SH-SY5Y (cell line): ENCODE measurements around the gene FATE1.

Source experiments
- GATA2 ChIP-seq: IDR thresholded peaks from 2 replicates; pipeline ENCODE4 v1.6.1; 2011; ENCODE audit warnings: mild to moderate bottlenecking, low read depth, low read length
- GATA3 ChIP-seq: IDR thresholded peaks from 2 replicates; pipeline ENCODE4 v1.6.1; 2011; ENCODE audit warnings: low read depth, mild to moderate bottlenecking, low read length, moderate library complexity

Gene FATE1, protein sequence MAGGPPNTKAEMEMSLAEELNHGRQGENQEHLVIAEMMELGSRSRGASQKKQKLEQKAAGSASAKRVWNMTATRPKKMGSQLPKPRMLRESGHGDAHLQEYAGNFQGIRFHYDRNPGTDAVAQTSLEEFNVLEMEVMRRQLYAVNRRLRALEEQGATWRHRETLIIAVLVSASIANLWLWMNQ

DNA sequence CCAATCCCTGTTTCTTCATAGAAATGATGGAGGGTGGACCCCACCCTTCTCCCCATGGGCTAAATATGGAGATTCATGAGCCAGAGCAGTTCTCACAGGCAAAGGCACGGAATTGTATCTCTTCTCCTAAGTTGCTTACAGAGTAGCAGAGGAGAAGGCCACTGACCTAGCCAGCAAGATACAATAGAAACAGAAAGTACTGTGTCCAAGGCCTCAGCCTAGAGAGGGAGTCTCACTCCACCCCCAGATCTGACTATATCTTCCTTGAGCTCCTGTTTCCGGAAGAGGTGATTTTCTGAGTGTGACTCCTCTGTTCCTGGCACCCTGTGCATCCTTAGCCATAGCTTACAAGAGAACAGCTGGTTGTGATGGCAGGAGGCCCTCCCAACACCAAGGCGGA lies at the start of gene FATE1:
FATE1 (plus strand) TSS at position 284 of the 400 bp plus-strand sequence; CDS start at position 369, 85 bp downstream.
- TF ChIP-seq GATA2 = no peak
- no peak for TF ChIP-seq GATA3

DNA sequence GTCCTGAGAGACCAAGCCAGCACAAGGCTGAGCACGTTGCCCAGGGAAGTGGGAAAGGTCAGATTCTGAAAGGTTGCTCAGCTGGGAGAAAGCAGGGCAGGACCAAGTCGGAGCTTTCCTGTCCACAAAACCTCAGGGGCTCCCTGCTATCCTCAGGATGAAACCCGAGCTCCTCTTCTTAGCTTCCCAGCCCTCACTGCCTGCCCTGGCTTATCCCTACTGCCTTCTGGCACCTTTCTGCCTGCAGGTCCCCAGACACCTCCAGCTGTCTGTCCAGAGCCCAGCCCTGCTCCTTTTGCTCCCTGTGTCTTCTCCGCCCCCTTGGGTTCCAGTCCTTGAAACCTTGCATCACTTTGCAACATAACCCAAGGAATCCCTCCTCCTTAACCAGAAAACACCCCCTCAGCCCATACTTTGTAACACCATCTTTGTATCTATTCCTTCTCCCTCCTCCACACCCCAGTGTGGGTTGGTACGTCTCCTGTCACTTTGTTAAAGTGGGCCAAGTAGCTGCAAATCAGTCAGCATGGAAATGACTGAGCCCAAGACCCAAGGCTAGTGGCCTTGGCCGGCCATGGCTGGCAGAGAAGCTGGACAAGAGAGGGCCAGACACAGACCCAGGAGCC lies 40.6 kb upstream of the FATE1 start:
- TF ChIP-seq GATA3 (no peak), GATA2 (no peak)

DNA sequence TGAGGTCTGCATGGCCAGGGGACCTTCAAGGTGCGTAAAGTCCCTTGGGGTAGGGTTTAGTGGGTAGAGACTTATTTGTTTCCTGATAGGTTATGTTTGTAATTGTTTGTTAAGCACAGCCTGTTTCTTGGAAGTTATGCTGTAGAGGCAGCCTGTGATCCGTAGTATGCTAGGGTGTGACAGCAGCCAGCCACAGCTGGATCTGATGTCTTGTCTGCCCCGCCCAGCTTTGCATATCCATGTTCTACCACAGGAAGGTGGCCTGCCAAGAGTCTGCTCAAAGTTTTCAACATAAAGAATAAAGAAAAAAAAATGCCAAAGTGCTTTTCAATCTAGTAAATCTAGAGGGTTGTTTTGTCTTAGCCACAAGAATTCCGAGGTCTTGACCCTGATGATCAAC lies 39.6 kb upstream of the FATE1 start:
- TF ChIP-seq GATA2 (no peak), GATA3 (no peak)

DNA sequence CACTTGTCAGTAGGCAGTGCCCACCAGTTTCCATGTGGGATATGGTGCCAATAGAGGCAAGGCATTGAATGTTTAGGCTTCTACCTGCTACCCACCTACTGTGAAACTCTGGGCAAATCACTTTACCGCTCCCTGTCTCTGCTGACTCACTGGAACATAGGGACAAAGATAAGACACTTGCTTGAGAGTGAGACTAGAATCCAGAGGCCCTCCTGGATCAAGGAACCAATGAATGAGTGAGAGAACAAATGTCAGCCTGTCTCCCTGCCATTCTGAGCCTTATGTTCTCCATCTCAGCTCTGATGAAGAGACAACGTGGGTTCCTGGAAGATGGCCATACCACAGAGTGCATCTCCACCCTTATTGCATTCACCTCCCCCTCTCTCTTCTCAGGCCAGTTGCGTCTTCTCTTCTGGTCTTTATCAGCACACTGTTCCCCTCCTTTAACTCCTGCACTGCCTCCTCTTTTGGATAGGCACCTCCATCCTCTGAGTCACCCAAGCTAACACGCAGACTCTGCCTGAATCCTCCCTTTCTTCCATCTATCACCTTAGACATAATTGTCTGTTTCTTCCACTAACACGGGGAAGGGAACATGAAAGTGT lies 35.9 kb upstream of the FATE1 start:
- no peak for TF ChIP-seq GATA2
- no peak for TF ChIP-seq GATA3

DNA sequence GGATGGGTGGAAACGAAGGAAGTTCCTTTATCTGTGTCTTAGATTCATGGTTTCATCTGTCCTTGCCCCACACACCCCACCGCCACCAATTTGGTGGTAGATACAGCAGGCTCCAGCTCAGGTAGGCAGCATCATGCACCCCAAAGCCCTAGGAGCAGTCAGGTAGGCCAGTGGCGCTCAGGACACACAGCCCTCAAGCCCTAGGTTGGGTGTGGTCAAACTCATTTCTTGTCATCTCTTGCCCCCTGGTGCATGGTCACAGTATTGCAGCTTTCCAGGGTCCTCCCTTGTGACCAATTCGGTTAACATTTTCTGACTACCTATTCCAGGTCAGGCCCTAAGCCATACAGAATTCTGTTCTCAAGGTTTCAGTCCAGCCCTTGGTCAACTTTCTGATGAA lies 35.0 kb upstream of the FATE1 start:
- no peak for TF ChIP-seq GATA3
- no peak for TF ChIP-seq GATA2

DNA sequence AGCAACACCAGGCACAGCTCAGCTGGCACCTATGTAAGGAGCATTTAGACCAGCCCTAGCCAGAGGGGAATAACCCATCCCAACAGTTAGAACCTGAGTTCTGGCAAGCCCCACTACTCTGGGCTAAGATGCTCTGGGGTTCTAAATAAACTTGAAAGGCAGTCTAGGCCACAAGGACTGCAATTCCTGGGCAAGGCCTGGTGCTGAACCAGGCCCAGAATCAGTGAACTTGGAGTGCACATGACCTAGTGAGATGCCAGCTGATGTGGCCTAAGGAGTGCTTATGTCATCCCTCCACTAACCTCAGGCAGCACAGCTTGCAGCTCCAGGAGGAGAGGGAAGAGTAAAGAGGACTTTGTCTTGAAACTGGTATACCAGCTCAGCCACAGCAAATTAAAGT lies 28.2 kb upstream of the FATE1 start:
- no peak for TF ChIP-seq GATA3
- no peak for TF ChIP-seq GATA2

DNA sequence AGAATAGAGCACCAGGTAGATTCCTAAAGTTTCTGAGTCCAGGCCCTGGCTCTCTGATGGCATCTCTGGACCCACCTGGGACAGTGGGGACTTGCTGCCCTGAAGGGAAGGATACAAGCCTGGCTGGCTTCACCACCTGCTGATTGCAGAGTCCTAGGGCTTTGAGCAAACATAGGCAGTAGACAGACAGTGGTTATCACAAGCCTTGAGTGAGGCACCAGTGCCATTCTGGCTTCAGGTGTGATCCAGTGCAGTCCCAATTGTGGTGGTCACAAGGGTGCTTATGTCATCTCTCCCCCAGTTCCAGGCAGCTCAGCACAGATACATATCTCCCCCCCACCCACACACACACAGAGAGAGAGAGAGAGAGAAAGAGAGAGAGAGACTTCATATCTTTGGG lies 27.1 kb upstream of the FATE1 start:
- TF ChIP-seq GATA3 (no peak), GATA2 (no peak)

DNA sequence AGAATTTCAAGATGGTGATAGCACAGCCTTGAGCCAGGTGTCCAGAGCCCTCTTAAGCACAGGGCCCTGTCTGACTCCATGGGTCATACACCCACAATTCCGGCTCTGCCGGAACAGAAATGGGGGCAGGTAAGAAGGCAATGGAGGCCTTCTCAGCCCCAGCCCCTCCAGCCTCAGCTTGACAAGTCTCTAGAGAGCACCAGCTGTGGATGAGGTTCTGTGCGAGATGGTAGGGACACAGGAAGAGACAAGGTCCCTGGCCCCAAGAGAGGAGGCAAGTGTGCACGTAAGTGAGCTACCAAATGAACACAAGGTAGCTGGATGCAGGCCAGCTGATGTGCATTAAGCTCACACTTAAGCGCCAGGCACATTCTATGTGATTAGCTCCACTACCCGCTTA lies 23.0 kb upstream of the FATE1 start:
- TF ChIP-seq GATA3 (no peak), GATA2 (no peak)

DNA sequence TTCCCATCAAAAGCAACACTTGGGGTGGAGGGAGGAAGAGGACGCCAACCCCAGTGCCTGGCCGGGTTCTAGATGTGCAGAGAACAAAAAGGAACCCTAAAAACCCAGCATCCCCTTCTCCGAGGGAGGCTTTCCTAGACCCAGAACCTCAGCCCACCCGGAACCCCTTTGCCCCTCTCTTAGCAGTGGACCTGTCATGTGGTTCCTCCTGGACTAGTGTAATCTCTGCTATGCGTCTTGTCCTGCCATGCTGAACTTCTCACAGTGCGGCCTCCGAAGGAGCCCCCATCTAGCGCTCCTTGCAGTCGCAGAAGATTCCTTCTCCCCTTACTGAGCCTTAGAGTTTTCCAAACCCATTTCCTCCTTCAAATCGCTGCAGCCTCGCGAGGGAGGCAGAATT lies 21.7 kb upstream of the FATE1 start:
- TF ChIP-seq GATA3 (no peak), GATA2 (no peak)

DNA sequence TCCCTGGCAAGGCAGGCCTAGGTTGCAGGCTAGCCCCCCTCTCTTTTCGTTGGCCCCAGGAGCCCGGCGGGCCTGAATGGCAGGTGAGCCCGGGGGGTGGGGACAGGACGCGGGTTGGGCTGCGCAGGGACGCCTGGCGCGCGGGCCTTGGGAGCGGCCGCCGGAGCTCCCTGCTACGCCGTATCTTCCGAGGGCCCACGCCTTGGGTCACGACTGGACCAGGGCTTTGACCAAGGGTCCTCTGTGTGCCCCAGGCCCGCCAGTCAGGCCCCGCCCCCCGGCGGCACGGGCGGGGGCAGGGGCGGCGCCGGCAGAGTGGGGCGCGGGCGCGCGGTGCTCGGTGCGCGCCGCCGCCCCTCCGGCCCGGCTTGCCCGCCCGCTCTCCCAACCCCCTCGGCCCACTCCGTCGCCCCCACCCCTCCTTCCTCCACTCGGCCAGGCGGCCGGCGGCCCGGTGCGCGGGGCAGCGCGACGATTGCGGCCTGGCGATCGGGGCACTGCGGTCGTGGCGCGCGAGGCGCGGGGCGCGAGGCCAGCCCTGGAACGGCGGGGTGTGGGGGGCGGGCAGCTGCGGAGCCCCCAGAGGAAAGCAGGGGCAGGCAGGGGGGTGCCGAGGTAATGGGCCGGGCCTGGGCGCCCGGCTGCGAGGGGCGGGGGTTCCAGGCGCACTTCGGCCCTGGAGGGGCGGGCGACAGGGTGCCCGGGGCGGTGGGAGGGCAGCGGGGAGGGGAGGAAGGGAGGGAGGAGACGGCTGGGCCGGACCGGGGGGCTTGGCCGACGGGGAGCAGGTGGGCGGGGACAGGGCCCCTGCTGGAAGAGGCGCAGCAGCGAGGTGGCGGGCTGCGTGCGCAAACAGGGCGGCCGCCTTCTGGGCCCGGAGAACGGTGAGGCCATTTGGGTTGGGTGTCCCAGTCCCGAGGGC lies 20.9 kb upstream of the FATE1 start, which contains the start of gene PRRG3:
PRRG3 (plus strand) TSS at position 798 of the 922 bp plus-strand sequence. CDS start 3,357 bp downstream, outside the sequence.
- no peak for TF ChIP-seq GATA3
- TF ChIP-seq GATA2 = no peak

DNA sequence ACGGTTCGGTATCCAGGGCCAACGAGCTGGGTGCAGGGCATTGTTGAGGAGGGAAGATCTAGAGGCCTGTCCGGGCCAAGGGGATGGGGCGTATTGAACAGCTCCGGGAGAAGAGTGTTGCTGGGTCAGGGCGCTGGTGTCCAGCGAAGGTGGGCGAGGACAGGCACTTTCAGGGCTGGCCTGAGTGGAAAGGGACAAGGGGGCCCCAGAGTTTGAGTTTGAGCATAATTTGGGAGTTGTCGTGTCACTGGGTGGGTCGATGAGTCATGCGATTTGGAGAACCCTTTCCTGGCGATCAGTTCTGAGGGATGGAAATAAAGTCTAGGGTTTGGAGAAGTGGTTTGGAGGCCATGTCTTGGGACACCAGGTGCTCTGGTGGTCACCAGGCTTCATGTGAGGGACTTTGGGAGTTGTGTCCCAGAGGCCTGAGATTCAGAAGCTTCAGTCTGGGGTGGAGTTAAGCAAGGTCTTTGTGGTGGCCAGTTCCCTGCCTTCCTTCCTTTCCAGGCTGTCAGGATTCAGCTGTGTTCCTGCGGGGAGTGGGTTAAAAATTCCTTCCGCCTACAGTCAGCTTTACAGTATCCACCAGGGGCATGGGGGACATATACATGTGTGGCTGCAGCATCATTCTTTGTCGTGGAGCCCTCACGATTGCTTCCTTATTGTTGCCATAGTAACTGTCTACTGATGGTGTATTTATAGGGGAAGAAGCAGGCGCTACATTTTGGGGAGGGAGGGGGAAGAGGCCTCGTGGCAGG lies 20.1 kb upstream of the FATE1 start:
- TF ChIP-seq GATA3 (no peak), GATA2 (no peak)

DNA sequence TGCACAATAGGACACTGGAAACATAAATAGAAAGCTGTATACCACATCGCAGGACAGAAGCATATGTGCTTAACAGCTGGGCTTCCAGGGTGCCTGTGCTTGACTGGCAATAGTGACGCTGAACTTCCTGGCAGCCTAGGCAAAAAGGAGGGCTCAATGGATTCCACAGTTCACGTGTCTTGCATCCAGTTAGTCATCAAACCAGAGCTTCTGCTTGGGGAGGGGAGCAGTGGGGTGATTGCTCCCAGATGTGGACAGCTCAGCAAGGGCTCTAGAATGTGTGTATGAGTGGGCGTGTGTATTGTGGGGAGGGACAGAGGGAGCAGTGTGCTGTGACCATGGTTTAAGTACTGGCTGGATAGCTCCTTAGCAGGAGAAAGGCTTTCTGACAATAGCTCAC lies 18.3 kb upstream of the FATE1 start:
- TF ChIP-seq GATA3 (no peak), GATA2 (no peak)

DNA sequence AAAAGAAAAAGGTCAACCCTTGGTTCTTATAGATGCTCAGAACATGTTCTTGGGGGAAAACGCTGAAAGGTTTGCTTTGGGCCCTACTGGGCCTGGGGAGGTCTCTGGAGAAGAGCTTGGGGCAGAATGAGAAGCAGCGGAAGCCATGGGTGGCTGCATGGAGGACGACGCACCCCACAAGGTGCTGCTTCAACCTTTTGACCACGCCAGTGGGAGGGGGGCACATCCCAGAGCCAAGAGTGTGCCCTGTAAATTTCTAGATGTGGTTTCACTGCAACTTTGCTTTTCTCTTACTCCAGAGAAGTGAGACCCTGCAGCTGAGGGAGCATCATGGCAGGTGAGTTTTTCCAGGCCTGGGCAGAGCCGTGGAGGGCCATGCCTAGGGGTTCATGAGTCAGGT lies 17.4 kb upstream of the FATE1 start:
- TF ChIP-seq GATA3 = no peak
- TF ChIP-seq GATA2 = no peak
